HL-60 (cell line): ENCODE data around the gene ANGPTL2.

Experiments used
- CTCF ChIP-seq: IDR thresholded peaks from one replicate; pipeline ENCODE4 v1.5.1; 2011; ENCODE audit warnings: low read length, control low read depth, inconsistent platforms; ENCODE audit not compliant: insufficient read depth
- GABPA ChIP-seq: IDR thresholded peaks from 2 replicates; pipeline ENCODE4 v1.6.1; 2012; ENCODE audit warnings: low read depth
- POLR2AphosphoS5 ChIP-seq: IDR thresholded peaks from 2 replicates; pipeline ENCODE4 v1.6.1; 2012; ENCODE audit warnings: low read depth
- REST ChIP-seq: IDR thresholded peaks from 2 replicates; pipeline ENCODE4 v1.6.1; 2012; ENCODE audit warnings: low read depth; ENCODE audit not compliant: insufficient replicate concordance
- SPI1 ChIP-seq: IDR thresholded peaks from 2 replicates; pipeline ENCODE4 v1.6.1; 2012; ENCODE audit warnings: low read depth, mild to moderate bottlenecking, borderline replicate concordance

GRCh38 chr9:127051881-127052595 lies 70.4 kb downstream of the ANGPTL2 start:
- TF ChIP-seq CTCF (no peak), GABPA (no peak), POLR2AphosphoS5 (no peak), REST (no peak), SPI1 (no peak)
